SU-DHL-6 (cell line): ENCODE measurements around the gene SIDT2.

ENCODE experiments used
- EZH2phosphoT487 ChIP-seq: fragments of 200-600 bp; sonication (generic), shearing (Covaris generic); conservative IDR thresholded peaks from 2 replicates; pipeline ENCODE4 v1.6.1; 2018; ENCODE audit warnings: mild to moderate bottlenecking, antibody characterized with exemption, low read length, moderate library complexity, mixed read lengths
- TF ChIP-seq, protein P1 (sequence below): fragments of 200-600 bp; sonication (generic); IDR thresholded peaks from one replicate; pipeline ENCODE4 v1.5.1; 2017; ENCODE audit warnings: antibody characterized with exemption, mild to moderate bottlenecking, low read length, moderate library complexity; ENCODE audit not compliant: insufficient read depth, poor library complexity, severe bottlenecking

DNA sequence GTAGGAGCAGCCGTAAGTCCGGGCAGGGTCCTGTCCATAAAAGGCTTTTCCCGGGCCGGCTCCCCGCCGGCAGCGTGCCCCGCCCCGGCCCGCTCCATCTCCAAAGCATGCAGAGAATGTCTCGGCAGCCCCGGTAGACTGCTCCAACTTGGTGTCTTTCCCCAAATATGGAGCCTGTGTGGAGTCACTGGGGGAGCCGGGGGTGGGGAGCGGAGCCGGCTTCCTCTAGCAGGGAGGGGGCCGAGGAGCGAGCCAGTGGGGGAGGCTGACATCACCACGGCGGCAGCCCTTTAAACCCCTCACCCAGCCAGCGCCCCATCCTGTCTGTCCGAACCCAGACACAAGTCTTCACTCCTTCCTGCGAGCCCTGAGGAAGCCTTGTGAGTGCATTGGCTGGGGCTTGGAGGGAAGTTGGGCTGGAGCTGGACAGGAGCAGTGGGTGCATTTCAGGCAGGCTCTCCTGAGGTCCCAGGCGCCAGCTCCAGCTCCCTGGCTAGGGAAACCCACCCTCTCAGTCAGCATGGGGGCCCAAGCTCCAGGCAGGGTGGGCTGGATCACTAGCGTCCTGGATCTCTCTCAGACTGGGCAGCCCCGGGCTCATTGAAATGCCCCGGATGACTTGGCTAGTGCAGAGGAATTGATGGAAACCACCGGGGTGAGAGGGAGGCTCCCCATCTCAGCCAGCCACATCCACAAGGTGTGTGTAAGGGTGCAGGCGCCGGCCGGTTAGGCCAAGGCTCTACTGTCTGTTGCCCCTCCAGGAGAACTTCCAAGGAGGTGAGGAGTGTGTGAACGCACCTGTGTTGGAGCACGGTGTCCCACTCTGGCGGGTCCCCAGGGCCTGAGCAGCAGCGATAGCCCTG lies 20.7 kb downstream of the SIDT2 start, which contains the start of gene TAGLN:
- TF ChIP-seq, protein P1, sequence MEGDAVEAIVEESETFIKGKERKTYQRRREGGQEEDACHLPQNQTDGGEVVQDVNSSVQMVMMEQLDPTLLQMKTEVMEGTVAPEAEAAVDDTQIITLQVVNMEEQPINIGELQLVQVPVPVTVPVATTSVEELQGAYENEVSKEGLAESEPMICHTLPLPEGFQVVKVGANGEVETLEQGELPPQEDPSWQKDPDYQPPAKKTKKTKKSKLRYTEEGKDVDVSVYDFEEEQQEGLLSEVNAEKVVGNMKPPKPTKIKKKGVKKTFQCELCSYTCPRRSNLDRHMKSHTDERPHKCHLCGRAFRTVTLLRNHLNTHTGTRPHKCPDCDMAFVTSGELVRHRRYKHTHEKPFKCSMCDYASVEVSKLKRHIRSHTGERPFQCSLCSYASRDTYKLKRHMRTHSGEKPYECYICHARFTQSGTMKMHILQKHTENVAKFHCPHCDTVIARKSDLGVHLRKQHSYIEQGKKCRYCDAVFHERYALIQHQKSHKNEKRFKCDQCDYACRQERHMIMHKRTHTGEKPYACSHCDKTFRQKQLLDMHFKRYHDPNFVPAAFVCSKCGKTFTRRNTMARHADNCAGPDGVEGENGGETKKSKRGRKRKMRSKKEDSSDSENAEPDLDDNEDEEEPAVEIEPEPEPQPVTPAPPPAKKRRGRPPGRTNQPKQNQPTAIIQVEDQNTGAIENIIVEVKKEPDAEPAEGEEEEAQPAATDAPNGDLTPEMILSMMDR, result no peak
- TF ChIP-seq EZH2phosphoT487, result no peak
